ENCODE results near the gene GLE1.

Gene GLE1

GRCh38 chr9:128504485-128505413 is at the start of gene GLE1:
GLE1 (plus strand) TSS chr9:128504719; CDS start chr9:128504806, 87 bp downstream.
- Histone ChIP-seq H3K36me3 (replicated peaks; ENCODE audit: low read depth, low read length) (peaks cover 21% of the 10 kb centered on the region), H3K9me3 (ENCODE audit: insufficient read depth, low read length) (no peaks in the 10 kb centered on the region), H3K27me3 (ENCODE audit: low read depth, low read length) (no peaks in the 10 kb centered on the region), H3K27ac (ENCODE audit: low read length) (peak within 1 kb of the TSS; percentile 49), H3K4me2 (ENCODE audit: low read length) (peak within 1 kb of the TSS; percentile 86), H3K9ac (ENCODE audit: low read length) (peak within 1 kb of the TSS; percentile 75), H2AFZ (ENCODE audit: low read depth, low read length) (peak within 1 kb of the TSS; percentile 48; the same call in 1 of the 2 replicates), H3K4me1 (ENCODE audit: low read length) (peaks cover 9% of the 10 kb centered on the region), H4K20me1 (ENCODE audit: insufficient read depth, low read length) (peaks cover 7% of the 10 kb centered on the region; the same call in 1 of the 2 replicates), H3K79me2 (ENCODE audit: low read length) (peaks cover 21% of the 10 kb centered on the region), H3K4me3 (ENCODE audit: low read length) (peak within 1 kb of the TSS; percentile 93)
- TF ChIP-seq CTCF (IDR thresholded peaks at IDR 0.05; ENCODE audit: low read depth, low read length) (no peak), EZH2phosphoT487 (IDR thresholded peaks at IDR 0.05; ENCODE audit: low read depth) (no peak)

- Histone ChIP-seq H3K27ac (ENCODE audit: low read length) (no peak overlapping the region), H2AFZ (ENCODE audit: low read depth, low read length) (no peak overlapping the region), H3K27me3 (ENCODE audit: low read depth, low read length) (peaks cover 6% of the 10 kb centered on the region; the same call in 1 of the 2 replicates), H3K4me2 (ENCODE audit: low read length) (no peak overlapping the region), H3K4me1 (ENCODE audit: low read length) (peaks cover 6% of the 10 kb centered on the region), H3K79me2 (ENCODE audit: low read length) (peaks cover 25% of the 10 kb centered on the region), H3K9me3 (ENCODE audit: insufficient read depth, low read length) (no peaks in the 10 kb centered on the region), H4K20me1 (ENCODE audit: insufficient read depth, low read length) (peaks cover 7% of the 10 kb centered on the region), H3K9ac (ENCODE audit: low read length) (no peak overlapping the region), H3K4me3 (ENCODE audit: low read length) (no peak overlapping the region), H3K36me3 (replicated peaks; ENCODE audit: low read depth, low read length) (peaks cover 6% of the 10 kb centered on the region)
- no peak for TF ChIP-seq EZH2phosphoT487 (IDR thresholded peaks at IDR 0.05; ENCODE audit: low read depth)
- no peak for TF ChIP-seq CTCF (IDR thresholded peaks at IDR 0.05; ENCODE audit: low read depth, low read length)
Measured at GRCh38 chr9:128454991-128455390, 49.5 kb upstream of the GLE1 start.

DNA sequence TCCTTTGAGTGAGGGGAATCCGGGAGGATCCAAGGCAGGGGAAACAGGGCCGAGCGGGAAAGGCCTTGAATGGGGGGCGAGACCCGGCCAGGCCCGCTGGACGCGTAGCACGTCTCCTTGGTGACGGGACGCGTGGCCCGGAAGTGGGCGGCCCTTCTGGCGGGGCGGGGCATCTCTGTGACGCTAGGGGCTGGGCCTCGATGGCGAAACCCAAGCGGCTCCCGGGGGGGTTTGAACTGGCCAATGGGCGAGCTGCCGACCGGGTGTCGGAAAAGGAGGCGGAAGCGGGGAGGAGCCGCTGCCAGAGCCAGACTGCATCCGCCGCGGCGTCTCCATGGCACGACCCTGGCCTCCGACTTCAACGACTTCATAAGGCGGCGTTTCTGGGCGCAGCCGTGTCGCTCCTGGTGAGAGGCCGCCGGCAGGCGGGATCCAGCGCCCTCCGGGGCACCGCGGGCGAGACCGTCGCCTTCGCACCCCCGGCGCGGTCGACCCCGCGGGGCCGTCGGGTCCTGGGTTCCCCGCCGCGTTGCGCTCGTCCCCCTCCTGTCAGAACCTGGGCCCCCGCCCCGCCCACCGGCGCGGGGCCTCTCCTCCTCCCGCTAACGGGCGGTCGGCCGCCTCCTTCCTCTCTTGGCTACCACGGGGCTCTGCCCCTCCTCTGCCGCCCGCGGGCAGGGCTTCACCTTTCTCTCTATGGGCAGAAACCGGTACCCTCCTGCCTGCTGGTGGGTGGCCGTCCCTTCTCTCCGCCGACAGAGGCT is 48.5 kb upstream of the GLE1 start, which contains the start of gene ODF2:
Gene ODF2, plus strand, starts transcription at position 158 of the 764 bp plus-strand sequence. Its CDS starts 86 bp downstream, at position 244.
- peak within 1 kb of the TSS; percentile 75 for H2AFZ ChIP-seq (ENCODE audit: low read depth, low read length)
- H3K9ac ChIP-seq (ENCODE audit: low read length), result peak within 1 kb of the TSS; percentile 86
- peak within 1 kb of the TSS; percentile 74 for H3K27ac ChIP-seq (ENCODE audit: low read length)
- peaks cover 7% of the 10 kb centered on the region for H4K20me1 ChIP-seq (ENCODE audit: insufficient read depth, low read length)
- peaks cover 6% of the 10 kb centered on the region for H3K4me1 ChIP-seq (ENCODE audit: low read length)
- no peak for TF ChIP-seq CTCF (IDR thresholded peaks at IDR 0.05; ENCODE audit: low read depth, low read length)
- no peak for TF ChIP-seq EZH2phosphoT487 (IDR thresholded peaks at IDR 0.05; ENCODE audit: low read depth)
- peaks cover 16% of the 10 kb centered on the region for H3K36me3 ChIP-seq (replicated peaks; ENCODE audit: low read depth, low read length)
- H3K9me3 ChIP-seq (ENCODE audit: insufficient read depth, low read length), result no peaks in the 10 kb centered on the region
- peak within 1 kb of the TSS; percentile 93 for H3K4me3 ChIP-seq (ENCODE audit: low read length)
- H3K27me3 ChIP-seq (ENCODE audit: low read depth, low read length), result peaks cover 6% of the 10 kb centered on the region; the same call in 1 of the 2 replicates
- peaks cover 25% of the 10 kb centered on the region for H3K79me2 ChIP-seq (ENCODE audit: low read length)
- H3K4me2 ChIP-seq (ENCODE audit: low read length), result peak within 1 kb of the TSS; percentile 89

Data from OCI-LY3 (cell line).